Limb (tissue), 2 donors: ENCODE measurements around the gene CTNNBL1.

Experiments
- DNase-seq, 2 donors: peaks; one replicate each; pipeline ENCODE4 v3.0.0-alpha.2; 2016; ENCODE audit errors: extremely low spot score in 2 of 2

Gene CTNNBL1

DNA sequence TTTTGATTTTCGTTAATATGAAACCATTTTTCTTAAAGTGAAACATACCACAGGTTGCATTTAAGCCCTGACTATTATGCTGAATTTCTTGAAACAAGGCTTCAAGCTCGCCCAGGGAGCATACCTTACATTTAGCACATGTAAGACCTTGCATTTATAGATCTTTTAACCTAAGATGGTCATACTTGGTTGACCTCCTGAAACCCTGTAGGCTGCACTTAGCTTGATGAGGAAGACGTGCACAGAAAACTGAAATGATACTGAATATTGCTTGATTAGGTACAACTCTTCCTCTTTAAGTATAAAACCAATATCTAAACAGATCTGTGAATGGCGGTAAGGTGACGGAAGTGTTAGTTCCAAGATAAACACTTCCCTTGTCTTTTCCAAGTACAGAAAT lies 82.2 kb downstream of the CTNNBL1 start:
- no peak for DNase-seq

GRCh38 chr20:37776526-37776925 lies 82.7 kb downstream of the CTNNBL1 start:
- DNase-seq = no peak

GRCh38 chr20:37777012-37777950 lies 83.5 kb downstream of the CTNNBL1 start:
- no peak for DNase-seq

GRCh38 chr20:37777988-37778659 lies 84.3 kb downstream of the CTNNBL1 start:
- DNase-seq = no peak

GRCh38 chr20:37781626-37782025 lies 87.8 kb downstream of the CTNNBL1 start:
- no peak for DNase-seq

DNA sequence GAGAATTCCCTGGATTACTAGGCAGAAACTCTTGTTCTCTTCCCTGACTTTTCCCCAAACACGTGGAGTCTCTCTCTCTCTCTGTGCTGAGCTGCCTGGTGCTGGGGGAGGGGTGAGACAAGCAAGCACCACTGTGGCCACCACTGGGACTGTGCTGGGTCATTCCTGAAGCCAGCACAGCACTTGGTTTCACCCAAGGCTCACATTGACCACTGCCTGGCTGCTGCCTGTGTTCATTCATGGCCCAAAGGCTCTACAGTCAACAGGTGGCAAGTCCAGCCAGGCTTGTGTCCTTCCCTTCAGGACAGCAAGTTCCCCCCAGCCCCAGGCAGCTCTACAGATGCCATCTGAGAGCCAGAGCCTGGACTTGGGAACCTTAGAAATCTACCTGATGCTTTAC lies 92.2 kb downstream of the CTNNBL1 start:
- DNase-seq = no peak

- DNase-seq = no peak
Measured at GRCh38 chr20:37789408-37789807, 95.6 kb downstream of the CTNNBL1 start.

DNA sequence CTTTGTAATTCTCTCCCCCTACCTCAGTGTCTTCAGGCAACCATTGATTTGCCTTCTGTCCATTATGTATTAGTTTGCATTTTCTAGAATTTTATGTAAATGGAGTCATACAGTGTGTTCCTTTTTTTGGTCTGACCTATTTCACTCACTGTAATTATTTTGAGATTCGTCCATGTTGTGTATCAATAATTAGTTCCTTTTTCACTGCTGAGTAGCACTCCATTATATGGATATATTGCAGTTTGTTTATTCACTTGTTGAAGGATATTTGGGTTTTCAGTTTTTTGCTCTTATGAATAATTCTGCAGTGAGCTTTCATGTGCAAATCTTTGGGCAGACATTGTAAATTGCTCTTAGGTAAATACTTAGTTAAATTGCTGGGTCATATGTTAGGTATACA lies 97.1 kb downstream of the CTNNBL1 start:
- no peak for DNase-seq

DNA sequence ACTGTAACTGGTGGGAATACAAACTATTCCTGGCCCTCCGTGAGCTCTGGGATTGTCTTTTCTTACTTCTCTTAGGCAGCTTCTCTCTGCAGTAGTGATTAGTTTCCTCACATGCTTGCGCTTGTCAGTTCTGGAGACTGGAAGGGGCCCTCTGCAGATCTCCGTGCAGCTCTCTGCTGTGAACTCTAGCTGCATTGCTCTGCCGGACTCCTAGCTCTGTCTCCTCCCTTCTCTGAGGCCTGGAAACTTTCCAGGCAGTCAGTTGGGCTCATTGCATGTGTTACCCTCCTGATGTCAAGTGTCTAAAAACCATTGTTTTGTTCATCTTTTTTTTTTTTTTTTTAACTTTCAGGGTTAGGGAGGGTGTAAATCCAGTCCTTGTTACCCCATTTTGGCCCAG lies 102.3 kb downstream of the CTNNBL1 start:
- no peak for DNase-seq

DNA sequence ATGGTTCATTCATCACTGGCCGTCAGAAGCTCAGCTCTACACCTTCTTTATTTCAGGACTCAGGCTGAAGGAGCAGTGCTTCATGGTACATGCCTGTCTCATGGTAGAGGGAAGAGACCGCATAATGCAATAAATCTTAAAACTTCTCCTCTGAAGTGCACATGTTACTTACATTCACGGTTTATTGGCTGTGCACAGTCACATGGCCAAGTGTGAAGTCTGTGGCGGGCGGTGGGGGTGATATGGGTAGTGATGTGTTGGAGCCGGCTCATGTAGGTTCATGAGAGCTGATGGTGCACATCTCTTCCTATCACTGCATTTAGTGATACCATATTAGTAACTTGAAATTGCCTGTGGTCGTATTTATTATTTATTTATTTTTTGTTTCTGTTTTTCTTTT lies 102.9 kb downstream of the CTNNBL1 start:
- DNase-seq = no peak

GRCh38 chr20:37797669-37798175 lies 103.9 kb downstream of the CTNNBL1 start:
- no peak for DNase-seq

DNA sequence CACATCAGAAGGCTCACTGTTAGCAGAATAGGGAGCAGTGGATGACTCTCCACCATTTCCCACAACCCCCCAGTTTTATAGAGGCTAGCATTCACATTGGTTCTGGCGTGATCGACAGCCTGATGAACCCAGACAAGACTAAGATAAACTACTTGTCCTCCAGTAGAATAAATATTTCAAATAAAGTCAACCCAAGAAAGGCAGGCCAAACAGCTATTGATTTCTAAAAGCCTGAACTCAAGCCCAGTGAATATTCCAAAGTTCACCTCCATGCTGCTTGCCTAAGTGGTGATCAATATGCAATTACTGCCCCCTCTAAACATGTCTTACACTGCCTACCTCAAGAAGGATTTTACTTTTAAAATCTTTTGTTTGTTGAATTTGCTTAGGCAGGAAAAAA lies 104.5 kb downstream of the CTNNBL1 start:
- no peak for DNase-seq

GRCh38 chr20:37800618-37801017 lies 106.8 kb downstream of the CTNNBL1 start:
- DNase-seq = no peak

DNA sequence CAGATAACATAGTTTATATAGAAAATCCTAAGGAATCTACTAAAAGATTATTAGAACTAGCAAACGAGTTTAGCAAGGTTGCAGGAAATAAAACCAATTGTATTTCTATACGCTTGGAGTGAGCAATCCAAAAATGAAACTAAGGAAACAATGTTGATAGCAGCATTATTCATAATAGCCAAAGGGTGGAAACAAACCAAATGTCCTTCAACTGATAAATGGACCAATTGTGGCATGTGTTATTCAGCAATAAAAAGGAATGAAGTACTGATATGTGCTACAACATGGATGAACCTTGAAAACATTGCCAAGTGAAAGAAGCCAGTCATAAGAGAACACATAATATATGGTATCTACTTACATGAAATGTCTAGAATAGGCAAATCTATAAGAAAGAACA lies 108.1 kb downstream of the CTNNBL1 start:
- DNase-seq = no peak

DNA sequence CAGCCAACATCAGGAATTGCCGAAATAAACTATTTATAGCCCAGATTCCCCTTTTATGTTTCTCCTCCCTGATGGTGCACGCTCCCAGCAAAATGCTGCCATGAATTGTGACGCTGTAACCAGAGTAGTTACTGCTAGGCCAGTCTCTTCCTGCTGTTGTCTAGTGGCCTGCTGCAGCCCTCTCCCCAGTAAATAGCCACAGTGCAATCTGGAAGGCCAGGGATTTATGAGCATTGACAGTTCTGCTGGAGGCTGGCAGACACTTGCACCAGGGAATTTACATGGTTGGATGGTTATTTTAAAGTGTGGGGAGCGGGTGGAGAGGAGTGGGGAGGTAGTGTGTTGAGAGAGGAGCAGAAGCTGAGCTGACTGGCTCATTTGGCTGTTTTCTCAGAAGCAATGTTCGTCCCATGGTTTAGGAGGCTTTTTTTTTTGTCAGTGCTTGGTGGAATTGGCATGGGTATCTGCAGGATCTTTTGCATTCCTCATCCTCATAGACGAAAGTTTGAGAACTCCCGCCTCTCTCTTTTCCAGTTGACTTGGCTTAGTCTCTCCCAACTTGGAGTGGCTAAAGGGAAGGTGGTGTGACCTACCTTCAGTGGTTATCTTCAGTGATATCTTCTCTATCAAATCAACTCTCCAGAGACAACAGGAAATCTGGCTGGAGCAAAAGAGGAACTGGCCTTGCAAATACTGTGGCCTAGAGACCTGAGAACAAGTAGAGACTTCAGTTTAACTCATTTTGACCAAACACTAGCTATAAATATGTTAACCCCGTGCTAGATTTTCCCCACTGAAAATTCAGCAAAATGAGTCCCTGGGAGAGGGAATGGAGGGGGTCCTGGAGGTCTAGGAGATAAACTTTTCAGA lies 109.8 kb downstream of the CTNNBL1 start:
- no peak for DNase-seq

- no peak for DNase-seq
Measured at GRCh38 chr20:37804584-37805566, 111.0 kb downstream of the CTNNBL1 start.

DNA sequence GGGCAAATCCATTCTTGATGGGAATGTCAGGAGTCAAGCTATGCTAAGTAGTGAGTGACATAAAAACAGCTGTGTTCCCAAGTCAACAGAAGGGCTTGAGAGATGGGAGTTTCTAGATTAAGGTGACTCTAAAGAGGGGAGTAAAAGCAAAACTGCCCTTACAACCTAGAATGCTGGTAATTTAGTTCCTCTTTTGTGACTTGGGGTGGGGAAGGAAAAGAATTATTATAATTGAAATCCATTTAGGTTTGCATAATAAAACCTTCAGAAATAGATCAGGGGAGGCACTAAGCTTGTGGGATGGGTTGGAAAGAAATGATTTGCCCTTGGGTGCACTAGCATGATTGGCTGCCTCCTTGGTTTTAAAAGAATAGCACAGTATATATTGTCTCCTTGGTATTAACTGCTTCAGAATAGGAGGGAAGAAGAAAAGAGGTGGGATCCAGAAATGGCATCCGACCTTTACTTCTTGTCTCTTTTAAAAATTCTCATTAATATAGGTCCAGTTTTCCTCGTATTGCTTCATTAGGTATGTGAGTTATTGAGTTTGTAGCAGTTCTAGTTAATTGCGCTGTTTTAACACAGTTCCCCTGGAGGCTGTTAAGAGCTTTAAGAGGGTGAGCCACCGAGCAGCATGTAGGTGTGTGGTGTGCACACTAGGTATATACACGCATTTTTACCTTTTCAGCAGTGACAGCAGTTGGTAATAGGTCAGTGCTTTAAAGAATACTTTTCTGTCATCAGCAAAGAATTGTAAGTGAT lies 113.8 kb downstream of the CTNNBL1 start:
- no peak for DNase-seq

GRCh38 chr20:37808233-37809070 lies 114.6 kb downstream of the CTNNBL1 start:
- DNase-seq = no peak

DNA sequence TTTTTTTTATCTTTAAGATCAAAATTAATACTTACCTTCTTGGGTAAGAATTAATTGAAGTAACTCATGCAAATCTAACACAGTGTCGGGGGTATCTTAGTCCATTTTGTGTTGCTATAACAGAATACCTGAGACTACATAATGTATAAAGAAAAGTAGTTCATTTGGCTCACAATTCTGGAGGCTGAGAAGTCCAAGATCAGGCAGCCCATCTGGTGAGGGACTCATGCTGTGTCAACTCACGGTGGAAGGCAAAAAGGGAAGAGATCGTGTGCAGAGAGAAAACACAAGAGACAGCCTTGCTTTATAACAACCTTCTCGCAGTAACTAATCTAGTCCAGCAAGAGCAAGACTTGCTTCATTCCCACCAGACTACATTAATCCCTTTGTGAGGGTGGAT lies 116.2 kb downstream of the CTNNBL1 start:
- DNase-seq = no peak
